Measurements from ENCODE around the gene GTF2IRD1.

DNA sequence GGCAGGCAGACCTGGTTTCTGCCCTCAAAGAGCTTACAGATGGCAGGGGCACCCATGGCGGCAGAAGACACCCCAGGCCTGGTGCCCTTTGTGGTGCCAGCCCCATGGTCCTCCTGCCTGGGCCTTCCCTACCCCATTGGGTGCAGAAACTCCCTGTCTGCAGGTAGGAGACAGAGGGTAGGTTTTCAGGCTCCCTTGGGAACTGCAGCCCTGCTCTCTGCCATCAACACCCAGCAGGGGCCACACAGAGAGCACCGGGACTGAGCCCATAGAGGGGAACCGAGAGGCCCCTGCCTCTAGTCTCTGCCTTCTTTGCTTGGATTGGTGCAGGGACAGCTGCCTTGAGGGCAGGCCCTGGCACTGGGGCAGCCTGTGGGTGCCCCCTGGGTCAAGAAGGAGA is 52.6 kb downstream of the GTF2IRD1 start:
- TF ChIP-seq, protein P1, sequence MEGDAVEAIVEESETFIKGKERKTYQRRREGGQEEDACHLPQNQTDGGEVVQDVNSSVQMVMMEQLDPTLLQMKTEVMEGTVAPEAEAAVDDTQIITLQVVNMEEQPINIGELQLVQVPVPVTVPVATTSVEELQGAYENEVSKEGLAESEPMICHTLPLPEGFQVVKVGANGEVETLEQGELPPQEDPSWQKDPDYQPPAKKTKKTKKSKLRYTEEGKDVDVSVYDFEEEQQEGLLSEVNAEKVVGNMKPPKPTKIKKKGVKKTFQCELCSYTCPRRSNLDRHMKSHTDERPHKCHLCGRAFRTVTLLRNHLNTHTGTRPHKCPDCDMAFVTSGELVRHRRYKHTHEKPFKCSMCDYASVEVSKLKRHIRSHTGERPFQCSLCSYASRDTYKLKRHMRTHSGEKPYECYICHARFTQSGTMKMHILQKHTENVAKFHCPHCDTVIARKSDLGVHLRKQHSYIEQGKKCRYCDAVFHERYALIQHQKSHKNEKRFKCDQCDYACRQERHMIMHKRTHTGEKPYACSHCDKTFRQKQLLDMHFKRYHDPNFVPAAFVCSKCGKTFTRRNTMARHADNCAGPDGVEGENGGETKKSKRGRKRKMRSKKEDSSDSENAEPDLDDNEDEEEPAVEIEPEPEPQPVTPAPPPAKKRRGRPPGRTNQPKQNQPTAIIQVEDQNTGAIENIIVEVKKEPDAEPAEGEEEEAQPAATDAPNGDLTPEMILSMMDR (conservative IDR thresholded peaks at IDR 0.05; ENCODE audit: low read depth, low read length) = no peak
- TF ChIP-seq EZH2 (IDR thresholded peaks at IDR 0.05; ENCODE audit: borderline replicate concordance, low read depth, low read length, poor library complexity, severe bottlenecking) = no peak

All from A673 (cell line).